Keratinocyte (primary cell): ENCODE results near the gene SLC7A14. TPM values are rescaled to one million over a fixed set of nuclear protein-coding genes. Genes with fewer than 3 reads are reported as not detected.

Experiments
- DNase-seq: peaks from one replicate; pipeline ENCODE4 v3.0.0-alpha.2; 2011; ENCODE audit warnings: low read depth, missing footprints, low spot score
- FAIRE-seq: peaks from 2 replicates; lab custom pipeline; 2011; peaks lifted over from hg19 to GRCh38; lab: Jason Lieb, UNC
- H2AFZ ChIP-seq: 2 replicates; pipeline ENCODE4 v1.6.0; 2012; ENCODE audit warnings: low read length, control low read depth, inconsistent platforms; ENCODE audit not compliant: control insufficient read depth
- H3K27ac ChIP-seq: 2 replicates; pipeline ENCODE4 v1.5.1; 2011; ENCODE audit warnings: low read length; ENCODE audit not compliant: control insufficient read depth, insufficient read depth
- H3K27me3 ChIP-seq: 3 replicates; pipeline ENCODE4 v1.6.0; 2011; ENCODE audit warnings: low read length; ENCODE audit not compliant: control insufficient read depth, insufficient read depth; ENCODE audit errors: extremely low read depth
- H3K36me3 ChIP-seq, 2 experiments: 2 replicates in 1 of 2; 3 replicates in 1 of 2; pipeline ENCODE4 v1.5.1; 2011; ENCODE audit warnings: low read length in 2 of 2, mild to moderate bottlenecking in 1 of 2; ENCODE audit not compliant: control insufficient read depth in 2 of 2, insufficient read depth in 2 of 2; ENCODE audit errors: extremely low read depth in 1 of 2
- H3K4me1 ChIP-seq: 3 replicates; pipeline ENCODE4 v1.5.1; 2011; ENCODE audit warnings: low read length; ENCODE audit not compliant: control insufficient read depth, insufficient read depth; ENCODE audit errors: extremely low read depth
- H3K4me2 ChIP-seq: 3 replicates; pipeline ENCODE4 v1.6.0; 2011; ENCODE audit warnings: low read depth, low read length; ENCODE audit not compliant: control insufficient read depth, insufficient read depth; ENCODE audit errors: extremely low read depth
- H3K4me3 ChIP-seq, 3 experiments: fragments of 200-600 bp in 1 of 3; sonication (generic) in 1 of 3; 2 replicates in 2 of 3; 3 replicates in 1 of 3; pipeline ENCODE4 v1.5.1; 2011 to 2016; ENCODE audit warnings: low read length in 3 of 3, mild to moderate bottlenecking in 3 of 3, control low read depth in 2 of 3, inconsistent platforms in 1 of 3, low read depth in 1 of 3, mixed read lengths in 1 of 3, mixed run types in 1 of 3, moderate library complexity in 1 of 3; ENCODE audit not compliant: control insufficient read depth in 2 of 3, insufficient read depth in 2 of 3; ENCODE audit errors: extremely low read depth in 1 of 3
- H3K79me2 ChIP-seq: 2 replicates; pipeline ENCODE4 v1.6.0; 2012; ENCODE audit warnings: low read length; ENCODE audit not compliant: control insufficient read depth, insufficient read depth
- H3K9ac ChIP-seq: 3 replicates; pipeline ENCODE4 v1.6.0; 2011; ENCODE audit warnings: low read length; ENCODE audit not compliant: control insufficient read depth, insufficient read depth; ENCODE audit errors: extremely low read depth
- H3K9me1 ChIP-seq: 3 replicates; pipeline ENCODE4 v1.6.0; 2011; ENCODE audit warnings: low read length; ENCODE audit not compliant: control insufficient read depth, insufficient read depth; ENCODE audit errors: extremely low read depth
- H3K9me3 ChIP-seq: 2 replicates; pipeline ENCODE4 v1.5.1; 2012; ENCODE audit warnings: low read depth, low read length; ENCODE audit not compliant: control insufficient read depth
- H4K20me1 ChIP-seq: 3 replicates; pipeline ENCODE4 v1.6.0; 2011; ENCODE audit warnings: low read length; ENCODE audit not compliant: control insufficient read depth, insufficient read depth; ENCODE audit errors: extremely low read depth
- CTCF ChIP-seq, 3 experiments: IDR thresholded peaks in 1 of 3; conservative IDR thresholded peaks in 1 of 3; optimal IDR thresholded peaks in 1 of 3; 2 replicates in 2 of 3; 3 replicates in 1 of 3; pipeline versions ENCODE3 to v1.5.1; 2011; ENCODE audit warnings: low read length in 3 of 3, mild to moderate bottlenecking in 3 of 3, moderate library complexity in 2 of 3, control low read depth in 1 of 3, inconsistent platforms in 1 of 3; ENCODE audit not compliant: insufficient read depth in 2 of 3; ENCODE audit errors: extremely low read depth in 1 of 3
- EZH2 ChIP-seq: IDR thresholded peaks from one replicate; pipeline ENCODE4 v1.6.1; 2012; ENCODE audit warnings: inconsistent platforms, mild to moderate bottlenecking, low read length, moderate library complexity
- dilution Hi-C: fragments of 300-500 bp; cut with MboI; formaldehyde crosslinking; loops from one replicate; pipeline ENCODE4 v1.7.0; 2020; ENCODE audit warnings: low sequenced_read_pairs; ENCODE audit not compliant: extremely low pct_ligation_motif_present
- polyA plus RNA-seq, 5 experiments: library from polyadenylated mRNA; depleted of rRNA in 3 of 5; stranded (reverse) in 3 of 5; stranded (forward) in 1 of 5; unstranded in 1 of 5; fragments of >200 nt; gene quantifications; 1 replicate in 1 of 5; 2 replicates in 3 of 5; 3 replicates in 1 of 5; pipeline versions ENCODE4 v1.2.1 to v1.2.3, GENCODE V29; 2011 to 2012; ENCODE audit warnings: missing spikeins in 2 of 5, low read depth in 1 of 5, low replicate concordance in 1 of 5

The SLC7A14 gene
- polyA plus RNA-seq, 1 donor (not counting 4 experiments of a cell fraction or from before 2014, with no cell fraction given), result not detected

- dilution Hi-C loops, result no loop called here
- Histone ChIP-seq H3K27ac (no peak overlapping the region), H3K9ac (no peak overlapping the region), H4K20me1 (no peaks in the 10 kb centered on the region), H3K9me1 (no peaks in the 10 kb centered on the region), H3K4me2 (no peak overlapping the region), H3K4me3 (no peak overlapping the region), H3K27me3 (no peaks in the 10 kb centered on the region), H2AFZ (no peak overlapping the region), H3K9me3 (no peaks in the 10 kb centered on the region), H3K36me3 (no peaks in the 10 kb centered on the region), H3K79me2 (no peaks in the 10 kb centered on the region), H3K4me1 (peaks cover 4% of the 10 kb centered on the region)
- DNase-seq, result no peak
- TF ChIP-seq CTCF (optimal IDR thresholded peaks at IDR 0.05 in 1 of 3, IDR thresholded peaks at IDR 0.05 in 1 of 3, conservative IDR thresholded peaks at IDR 0.05 in 1 of 3; ENCODE audit: extremely low read depth in 1 of 3, insufficient read depth in 2 of 3, low read length in 3 of 3), result no peak
- no peak for TF ChIP-seq EZH2
- FAIRE-seq, result no peak
Observed at GRCh38 chr3:170477395-170477794, 108.5 kb downstream of the SLC7A14 start.

GRCh38 chr3:170476291-170476690, 109.6 kb downstream of the SLC7A14 start:
- H3K9ac ChIP-seq, result no peak overlapping the region
- TF ChIP-seq CTCF (optimal IDR thresholded peaks at IDR 0.05 in 1 of 3, IDR thresholded peaks at IDR 0.05 in 1 of 3, conservative IDR thresholded peaks at IDR 0.05 in 1 of 3; ENCODE audit: extremely low read depth in 1 of 3, insufficient read depth in 2 of 3, low read length in 3 of 3) (no peak), EZH2 (no peak)
- FAIRE-seq (no peak), DNase-seq (no peak)
- no peak overlapping the region for H2AFZ ChIP-seq
- peaks cover 4% of the 10 kb centered on the region for H3K4me1 ChIP-seq
- H3K79me2 ChIP-seq, result no peaks in the 10 kb centered on the region
- H3K9me3 ChIP-seq, result no peaks in the 10 kb centered on the region
- dilution Hi-C loops, result no loop called here
- no peak overlapping the region for H3K4me2 ChIP-seq
- no peak overlapping the region for H3K4me3 ChIP-seq
- no peaks in the 10 kb centered on the region for H3K27me3 ChIP-seq
- no peaks in the 10 kb centered on the region for H3K9me1 ChIP-seq
- H3K36me3 ChIP-seq, result no peaks in the 10 kb centered on the region
- no peaks in the 10 kb centered on the region for H4K20me1 ChIP-seq
- H3K27ac ChIP-seq, result no peak overlapping the region
